ENCODE results near the gene IDH2.

DNA sequence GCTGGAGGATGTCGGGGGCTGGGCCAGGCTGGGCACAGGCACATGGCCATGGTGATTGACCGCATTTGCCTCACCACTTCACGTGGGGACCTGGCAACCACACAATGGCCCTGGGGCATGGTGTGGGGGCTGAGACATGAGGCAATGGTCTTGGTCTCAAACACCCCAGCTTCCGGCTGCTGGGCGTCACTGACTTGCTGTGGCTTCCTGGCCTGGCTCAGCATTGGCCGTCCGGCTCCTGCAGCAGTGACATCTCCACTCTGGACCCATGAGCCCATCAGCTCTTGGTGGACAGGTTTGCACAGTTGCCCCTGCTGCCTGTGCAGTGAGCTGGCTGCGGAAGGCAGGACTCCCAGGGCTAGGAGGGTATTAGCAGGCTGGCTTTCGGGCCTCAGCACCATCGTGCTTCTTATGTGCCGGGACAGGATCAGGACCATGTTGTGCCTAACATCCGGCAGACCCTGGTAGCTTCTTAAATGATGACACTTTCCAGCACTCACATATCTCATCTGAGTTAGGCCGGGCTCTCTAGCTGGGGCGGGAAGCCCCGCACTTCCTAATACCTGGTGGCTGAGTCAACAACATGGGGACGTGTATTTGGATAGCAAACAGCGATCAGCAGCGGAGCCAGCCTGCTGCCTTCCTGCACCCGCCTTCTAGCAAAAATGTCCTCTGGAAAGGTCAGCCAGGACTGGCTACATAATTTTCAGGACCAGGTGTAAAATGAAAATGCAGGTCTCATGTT lies 67.0 kb downstream of the IDH2 start:
- TF ChIP-seq, protein P1, sequence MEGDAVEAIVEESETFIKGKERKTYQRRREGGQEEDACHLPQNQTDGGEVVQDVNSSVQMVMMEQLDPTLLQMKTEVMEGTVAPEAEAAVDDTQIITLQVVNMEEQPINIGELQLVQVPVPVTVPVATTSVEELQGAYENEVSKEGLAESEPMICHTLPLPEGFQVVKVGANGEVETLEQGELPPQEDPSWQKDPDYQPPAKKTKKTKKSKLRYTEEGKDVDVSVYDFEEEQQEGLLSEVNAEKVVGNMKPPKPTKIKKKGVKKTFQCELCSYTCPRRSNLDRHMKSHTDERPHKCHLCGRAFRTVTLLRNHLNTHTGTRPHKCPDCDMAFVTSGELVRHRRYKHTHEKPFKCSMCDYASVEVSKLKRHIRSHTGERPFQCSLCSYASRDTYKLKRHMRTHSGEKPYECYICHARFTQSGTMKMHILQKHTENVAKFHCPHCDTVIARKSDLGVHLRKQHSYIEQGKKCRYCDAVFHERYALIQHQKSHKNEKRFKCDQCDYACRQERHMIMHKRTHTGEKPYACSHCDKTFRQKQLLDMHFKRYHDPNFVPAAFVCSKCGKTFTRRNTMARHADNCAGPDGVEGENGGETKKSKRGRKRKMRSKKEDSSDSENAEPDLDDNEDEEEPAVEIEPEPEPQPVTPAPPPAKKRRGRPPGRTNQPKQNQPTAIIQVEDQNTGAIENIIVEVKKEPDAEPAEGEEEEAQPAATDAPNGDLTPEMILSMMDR (optimal IDR thresholded peaks at IDR 0.05 in 1 of 3, IDR thresholded peaks at IDR 0.05 in 1 of 3, conservative IDR thresholded peaks at IDR 0.05 in 1 of 3; ENCODE audit: extremely low read depth in 1 of 3, insufficient read depth in 2 of 3, low read length in 3 of 3): no peak
- no peak for TF ChIP-seq EZH2 (IDR thresholded peaks at IDR 0.05; ENCODE audit: low read length)
